ENCODE results near the gene ZBTB42.

DNA sequence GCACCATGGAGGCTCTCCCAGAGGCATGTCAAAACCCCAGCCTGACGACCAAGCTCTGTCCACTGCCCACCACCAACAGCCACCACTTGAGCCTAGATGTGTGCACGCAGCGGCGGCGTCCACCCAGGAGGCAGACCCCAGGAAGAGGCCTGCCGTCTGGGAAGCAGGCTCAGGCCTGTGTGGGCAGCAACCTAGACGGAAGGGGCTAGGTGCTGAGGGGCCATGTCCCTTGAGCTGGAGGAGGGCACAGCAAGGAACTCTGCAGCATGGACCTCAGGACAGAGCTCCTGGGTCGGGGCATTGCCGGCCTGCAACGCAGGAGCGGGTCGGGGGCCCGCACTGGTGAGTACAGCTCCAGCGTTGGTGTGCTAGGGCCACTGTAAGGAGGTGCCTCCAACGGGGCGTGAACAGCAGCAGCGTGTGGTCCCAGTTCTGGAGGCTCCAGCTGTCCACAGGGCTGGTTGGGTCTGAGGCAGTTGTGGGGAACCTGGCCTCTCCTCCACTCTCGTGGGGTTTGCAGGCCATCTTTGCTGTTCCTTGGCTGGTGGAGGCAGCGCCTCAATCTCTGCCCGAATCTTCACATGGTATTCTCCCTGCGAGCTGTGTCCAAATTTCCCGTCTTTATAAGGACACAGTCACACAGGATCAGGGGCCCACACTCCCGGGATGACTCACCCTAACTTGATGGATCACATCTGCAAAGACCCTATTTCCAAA is 20.5 kb downstream of the ZBTB42 start:
- no peak for TF ChIP-seq CTCF (IDR thresholded peaks at IDR 0.05)
- no peak for TF ChIP-seq NR1H2 (CRISPR knock-in tag; IDR thresholded peaks at IDR 0.05)
- TF ChIP-seq HMGXB4 (CRISPR knock-in tag; IDR thresholded peaks at IDR 0.05): no peak
- TF ChIP-seq, protein P1, sequence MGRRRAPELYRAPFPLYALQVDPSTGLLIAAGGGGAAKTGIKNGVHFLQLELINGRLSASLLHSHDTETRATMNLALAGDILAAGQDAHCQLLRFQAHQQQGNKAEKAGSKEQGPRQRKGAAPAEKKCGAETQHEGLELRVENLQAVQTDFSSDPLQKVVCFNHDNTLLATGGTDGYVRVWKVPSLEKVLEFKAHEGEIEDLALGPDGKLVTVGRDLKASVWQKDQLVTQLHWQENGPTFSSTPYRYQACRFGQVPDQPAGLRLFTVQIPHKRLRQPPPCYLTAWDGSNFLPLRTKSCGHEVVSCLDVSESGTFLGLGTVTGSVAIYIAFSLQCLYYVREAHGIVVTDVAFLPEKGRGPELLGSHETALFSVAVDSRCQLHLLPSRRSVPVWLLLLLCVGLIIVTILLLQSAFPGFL (CRISPR knock-in tag; IDR thresholded peaks at IDR 0.05; ENCODE audit: borderline replicate concordance): no peak
- TF ChIP-seq, protein P2, sequence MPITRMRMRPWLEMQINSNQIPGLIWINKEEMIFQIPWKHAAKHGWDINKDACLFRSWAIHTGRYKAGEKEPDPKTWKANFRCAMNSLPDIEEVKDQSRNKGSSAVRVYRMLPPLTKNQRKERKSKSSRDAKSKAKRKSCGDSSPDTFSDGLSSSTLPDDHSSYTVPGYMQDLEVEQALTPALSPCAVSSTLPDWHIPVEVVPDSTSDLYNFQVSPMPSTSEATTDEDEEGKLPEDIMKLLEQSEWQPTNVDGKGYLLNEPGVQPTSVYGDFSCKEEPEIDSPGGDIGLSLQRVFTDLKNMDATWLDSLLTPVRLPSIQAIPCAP (CRISPR knock-in tag; IDR thresholded peaks at IDR 0.05): no peak
- TF ChIP-seq GRHL2 (CRISPR knock-in tag; IDR thresholded peaks at IDR 0.05; ENCODE audit: insufficient replicate concordance, severe bottlenecking): no peak

All from WTC11 (cell line).